Mesenchymal stem cell (in vitro differentiated cells and primary cell): ENCODE measurements around the gene GALNT7.
A peak's percentile ranks its signal among the peaks of the same experiment; 100 is the strongest.

Experiments used
- DNase-seq: peaks from one replicate; pipeline ENCODE4 v3.0.0-alpha.2; 2013
- H2AFZ ChIP-seq: one replicate; pipeline ENCODE4 v1.6.1; 2013; ENCODE audit warnings: low read depth, mild to moderate bottlenecking, control low read depth, inconsistent platforms, low read length, moderate library complexity
- H2AK5ac ChIP-seq: 2 replicates; pipeline ENCODE4 v1.6.1; 2013; ENCODE audit warnings: low read length, moderate library complexity, mild to moderate bottlenecking, inconsistent platforms; ENCODE audit not compliant: severe bottlenecking
- H2BK120ac ChIP-seq: one replicate; pipeline ENCODE4 v1.6.1; 2013; ENCODE audit warnings: low read depth, mild to moderate bottlenecking, inconsistent platforms, low read length, moderate library complexity
- H2BK12ac ChIP-seq, 2 experiments: one replicate each; pipeline ENCODE4 v1.6.1; 2013; ENCODE audit warnings: inconsistent platforms in 2 of 2, low read length in 2 of 2, mild to moderate bottlenecking in 2 of 2, moderate library complexity in 2 of 2, control low read depth in 1 of 2
- H2BK15ac ChIP-seq: one replicate; pipeline ENCODE4 v1.6.1; 2013; ENCODE audit warnings: mild to moderate bottlenecking, low read depth, inconsistent platforms; ENCODE audit not compliant: poor library complexity, severe bottlenecking
- H2BK5ac ChIP-seq: 2 replicates; pipeline ENCODE4 v1.6.1; 2013; ENCODE audit warnings: low read depth, mild to moderate bottlenecking, low read length, control low read depth, inconsistent platforms; ENCODE audit not compliant: poor library complexity, severe bottlenecking
- H3K14ac ChIP-seq, 2 experiments: one replicate each; pipeline ENCODE4 v1.6.1; 2013; ENCODE audit warnings: inconsistent platforms in 2 of 2, low read length in 2 of 2, control low read depth in 1 of 2, mild to moderate bottlenecking in 1 of 2, moderate library complexity in 1 of 2
- H3K18ac ChIP-seq, 2 experiments: one replicate each; pipeline ENCODE4 v1.6.1; 2013; ENCODE audit warnings: inconsistent platforms in 2 of 2, low read length in 2 of 2, control low read depth in 1 of 2, low read depth in 1 of 2, mild to moderate bottlenecking in 1 of 2
- H3K23ac ChIP-seq, 2 experiments: one replicate each; pipeline ENCODE4 v1.6.1; 2013; ENCODE audit warnings: inconsistent platforms in 2 of 2, low read length in 2 of 2, mild to moderate bottlenecking in 2 of 2, moderate library complexity in 2 of 2, control low read depth in 1 of 2
- H3K27ac ChIP-seq: 2 replicates; pipeline ENCODE4 v1.5.1; 2013; ENCODE audit warnings: mild to moderate bottlenecking, moderate library complexity, low read length, control low read depth, inconsistent platforms; ENCODE audit not compliant: poor library complexity, severe bottlenecking
- H3K27me3 ChIP-seq, 2 experiments: 2 replicates each; pipeline versions ENCODE4 v1.6.1 to v1.7.0; 2013; ENCODE audit warnings: low read length in 2 of 2, mild to moderate bottlenecking in 2 of 2, moderate library complexity in 2 of 2, control low read depth in 1 of 2, inconsistent platforms in 1 of 2; ENCODE audit not compliant: control insufficient read depth in 1 of 2, insufficient read depth in 1 of 2
- H3K36me3 ChIP-seq, 2 experiments: 2 replicates each; pipeline versions ENCODE4 v1.6.1 to v1.7.0; 2013; ENCODE audit warnings: low read length in 2 of 2, control low read depth in 1 of 2, inconsistent platforms in 1 of 2, low read depth in 1 of 2, mild to moderate bottlenecking in 1 of 2; ENCODE audit not compliant: insufficient read depth in 2 of 2, control insufficient read depth in 1 of 2
- H3K4ac ChIP-seq, 2 experiments: one replicate each; pipeline ENCODE4 v1.6.1; 2013; ENCODE audit warnings: inconsistent platforms in 2 of 2, low read length in 2 of 2, mild to moderate bottlenecking in 2 of 2, moderate library complexity in 2 of 2, control low read depth in 1 of 2, low read depth in 1 of 2
- H3K4me1 ChIP-seq: 2 replicates; pipeline ENCODE4 v1.6.1; 2013; ENCODE audit warnings: low read depth, low read length, control low read depth; ENCODE audit not compliant: control insufficient read depth, insufficient read depth
- H3K4me2 ChIP-seq: 2 replicates; pipeline ENCODE4 v1.6.1; 2013; ENCODE audit warnings: low read length, mild to moderate bottlenecking, inconsistent platforms; ENCODE audit not compliant: poor library complexity, severe bottlenecking
- H3K4me3 ChIP-seq, 2 experiments: 2 replicates each; pipeline versions ENCODE4 v1.5.1 to v1.7.0; 2013; ENCODE audit warnings: low read length in 2 of 2, mild to moderate bottlenecking in 2 of 2, control low read depth in 1 of 2, low read depth in 1 of 2; ENCODE audit not compliant: insufficient read depth in 1 of 2
- H3K79me1 ChIP-seq: replicated peaks from 2 replicates; pipeline ENCODE4 v1.6.1; 2013; ENCODE audit warnings: mild to moderate bottlenecking, control low read depth, low read length, inconsistent platforms; ENCODE audit not compliant: poor library complexity, severe bottlenecking
- H3K9ac ChIP-seq: 2 replicates; pipeline ENCODE4 v1.7.0; 2013; ENCODE audit warnings: mild to moderate bottlenecking, low read length, moderate library complexity
- H3K9me3 ChIP-seq: 2 replicates; pipeline ENCODE4 v1.7.0; 2013; ENCODE audit warnings: mild to moderate bottlenecking, low read length; ENCODE audit not compliant: control insufficient read depth
- H4K8ac ChIP-seq: one replicate; pipeline ENCODE4 v1.6.1; 2013; ENCODE audit warnings: inconsistent platforms, mild to moderate bottlenecking, low read length, moderate library complexity
- H4K91ac ChIP-seq: one replicate; pipeline ENCODE4 v1.6.1; 2013; ENCODE audit warnings: mild to moderate bottlenecking, low read length, inconsistent platforms
- whole genome bisulfite sequencing: methylation state at CpG from one replicate; pipeline ENCODE4 v1.1.7; 2013; ENCODE audit warnings: mixed read lengths; 5-methylcytosine and 5-hydroxymethylcytosine counted together

GALNT7 gene

GRCh38 chr4:173270312-173271027, 101.9 kb downstream of the GALNT7 start:
- peaks cover 16% of the 10 kb centered on the region for H3K79me1 ChIP-seq
- H3K18ac ChIP-seq, result no peak overlapping the region
- no peak overlapping the region for H3K23ac ChIP-seq
- H3K4me2 ChIP-seq, result no peak overlapping the region
- no peak overlapping the region for H2AFZ ChIP-seq
- no peak overlapping the region for H2BK15ac ChIP-seq
- peaks cover 0 to 11% of the 10 kb centered on the region in 2 experiments for H3K36me3 ChIP-seq
- WGBS, result 20% methylated on average over 1 of the region's 4 CpGs
- no peak overlapping the region for H2BK12ac ChIP-seq
- H2BK120ac ChIP-seq, result no peak overlapping the region
- H3K4me1 ChIP-seq, result peaks cover 6% of the 10 kb centered on the region
- no peak overlapping the region for H3K14ac ChIP-seq
- DNase-seq, result peak; percentile 60
- H3K9ac ChIP-seq, result no peak overlapping the region
- no peak overlapping the region for H3K4ac ChIP-seq
- H3K27ac ChIP-seq, result no peak overlapping the region
- H2BK5ac ChIP-seq, result no peak overlapping the region
- H4K8ac ChIP-seq, result no peak overlapping the region
- H4K91ac ChIP-seq, result no peak overlapping the region
- H3K9me3 ChIP-seq, result no peaks in the 10 kb centered on the region
- H2AK5ac ChIP-seq, result no peak overlapping the region
- H3K4me3 ChIP-seq, result no peak overlapping the region
- H3K27me3 ChIP-seq, result no peaks in the 10 kb centered on the region

- Histone ChIP-seq H3K23ac (no peak overlapping the region), H3K4me3 (no peak overlapping the region), H3K79me1 (peaks cover 20% of the 10 kb centered on the region), H3K4me2 (no peak overlapping the region), H3K4me1 (peaks cover 4% of the 10 kb centered on the region), H3K9ac (no peak overlapping the region), H3K9me3 (no peaks in the 10 kb centered on the region), H2BK5ac (no peak overlapping the region), H3K27me3 (no peaks in the 10 kb centered on the region), H2BK12ac (no peak overlapping the region), H2AK5ac (no peak overlapping the region), H4K8ac (no peak overlapping the region), H3K4ac (no peak overlapping the region), H2AFZ (no peak overlapping the region), H3K14ac (no peak overlapping the region), H2BK120ac (no peak overlapping the region), H3K36me3 (peaks cover 0 to 10% of the 10 kb centered on the region in 2 experiments), H2BK15ac (no peak overlapping the region), H3K18ac (no peak overlapping the region), H3K27ac (no peak overlapping the region), H4K91ac (no peak overlapping the region)
- WGBS, result no CpG with 5 or more reads among the region's 5 CpGs
- DNase-seq, result no peak
These were observed 103.7 kb downstream of the GALNT7 start for GRCh38 chr4:173272314-173272713.

- DNase-seq, result peak; percentile 63
- no peaks in the 10 kb centered on the region for H3K9me3 ChIP-seq
- no peak overlapping the region for H2BK5ac ChIP-seq
- no peak overlapping the region for H2AK5ac ChIP-seq
- no peak overlapping the region for H3K4ac ChIP-seq
- no peak overlapping the region for H4K91ac ChIP-seq
- no peak overlapping the region for H3K18ac ChIP-seq
- H3K4me2 ChIP-seq, result no peak overlapping the region
- H2BK15ac ChIP-seq, result no peak overlapping the region
- no peak overlapping the region for H2BK12ac ChIP-seq
- H3K27ac ChIP-seq, result no peak overlapping the region
- H3K14ac ChIP-seq, result no peak overlapping the region
- H2AFZ ChIP-seq, result no peak overlapping the region
- no peak overlapping the region for H3K4me3 ChIP-seq
- peaks cover 0 to 10% of the 10 kb centered on the region in 2 experiments for H3K36me3 ChIP-seq
- peaks cover 18% of the 10 kb centered on the region for H3K79me1 ChIP-seq
- no peaks in the 10 kb centered on the region for H3K27me3 ChIP-seq
- no peak overlapping the region for H4K8ac ChIP-seq
- no peak overlapping the region for H2BK120ac ChIP-seq
- WGBS, result 0% methylated on average over 1 of the region's 1 CpG
- peaks cover 3% of the 10 kb centered on the region for H3K4me1 ChIP-seq
- H3K9ac ChIP-seq, result no peak overlapping the region
- no peak overlapping the region for H3K23ac ChIP-seq
These were observed 104.4 kb downstream of the GALNT7 start for GRCh38 chr4:173272996-173273395.

GRCh38 chr4:173273941-173274340, 105.3 kb downstream of the GALNT7 start:
- H3K9ac ChIP-seq, result no peak overlapping the region
- no peak overlapping the region for H3K14ac ChIP-seq

More at GRCh38 chr4:173273941-173274340, 105.3 kb downstream of the GALNT7 start:
- Histone ChIP-seq H3K79me1 (peaks cover 20% of the 10 kb centered on the region), H2BK15ac (no peak overlapping the region), H2BK12ac (no peak overlapping the region), H2AK5ac (no peak overlapping the region), H3K27me3 (no peaks in the 10 kb centered on the region), H2BK120ac (no peak overlapping the region), H2BK5ac (no peak overlapping the region), H4K8ac (no peak overlapping the region), H3K4ac (no peak overlapping the region), H3K4me3 (no peak overlapping the region), H2AFZ (no peak overlapping the region), H3K4me1 (peaks cover 3% of the 10 kb centered on the region), H3K4me2 (no peak overlapping the region), H3K27ac (peak overlapping the region; percentile 6), H3K9me3 (no peaks in the 10 kb centered on the region), H3K23ac (no peak overlapping the region), H4K91ac (no peak overlapping the region), H3K36me3 (peaks cover 0 to 10% of the 10 kb centered on the region in 2 experiments), H3K18ac (no peak overlapping the region)
- DNase-seq, result no peak
